HFFc6 (cell line): ENCODE results near the gene CLEC14A. TPM values are rescaled to one million over a fixed set of nuclear protein-coding genes. Genes with fewer than 3 reads are reported as not detected.

ENCODE experiments used
- DNase-seq: peaks from one replicate; pipeline ENCODE4 v3.0.0-alpha.2; 2018
- H3K27ac Mint-ChIP-seq: 2 replicates; pipeline ENCODE4 v1.8.0; 2020; ENCODE audit warnings: mild to moderate bottlenecking, mixed read lengths
- H3K27me3 Mint-ChIP-seq: 2 replicates; pipeline ENCODE4 v1.8.0; 2021; ENCODE audit warnings: mild to moderate bottlenecking, moderate library complexity, mixed read lengths; ENCODE audit not compliant: insufficient read depth
- H3K36me3 Mint-ChIP-seq: 2 replicates; pipeline ENCODE4 v1.8.0; 2021; ENCODE audit warnings: low read depth, mixed read lengths
- H3K4me1 Mint-ChIP-seq: 2 replicates; pipeline ENCODE4 v1.8.0; 2020; ENCODE audit warnings: low read depth, mixed read lengths
- H3K4me3 Mint-ChIP-seq: 2 replicates; pipeline ENCODE4 v1.8.0; 2020; ENCODE audit warnings: mild to moderate bottlenecking, moderate library complexity, mixed read lengths
- H3K9me3 Mint-ChIP-seq: 2 replicates; pipeline ENCODE4 v1.8.0; 2020; ENCODE audit warnings: mild to moderate bottlenecking, mixed read lengths
- CTCF ChIP-seq: fragments of 200-600 bp; sonication (generic); IDR thresholded peaks from 2 replicates; pipeline ENCODE4 v1.5.0; 2021; ENCODE audit warnings: antibody characterized with exemption, mild to moderate bottlenecking
- total RNA-seq, 6 experiments: library from RNA; stranded (reverse); fragmentation: NEBNext Ultra II Directional; extraction: Animal tissue kit (Norgen Biotek cat#: 25700); gene quantifications; 2 replicates in 1 of 6; 3 replicates in 5 of 6; pipeline ENCODE4 v1.2.3, GENCODE V29; 2021

The CLEC14A gene
- total RNA-seq, 6 experiments from 2014 or later = 0.08 to 0.12 TPM; not detected in 4

- Mint-ChIP-seq H3K4me3 (peak overlapping the region; percentile 17; the same call in 1 of the 2 replicates), H3K4me1 (peaks cover 86% of the 10 kb centered on the region), H3K36me3 (peaks cover 20% of the 10 kb centered on the region), H3K27ac (peak overlapping the region; percentile 40), H3K27me3 (no peaks in the 10 kb centered on the region), H3K9me3 (peaks cover 4% of the 10 kb centered on the region)
- TF ChIP-seq CTCF = no peak
- DNase-seq = no peak
These were observed 51.2 kb downstream of the CLEC14A start for GRCh38 chr14:38204719-38205115.

Other genes with a start within 250 kb of the CLEC14A start
- 100 to 1,000 TPM; 106 to 209 (median 120) TPM for gene SSTR1, start 48.2 kb downstream of the CLEC14A start, total RNA-seq